Stimulated activated CD4-positive, alpha-beta T cell treated with anti-CD3 and anti-CD28 coated beads, Interleukin-12 subunit alpha, Interleukin-12 subunit beta, amount 100 ng/mL, for 24 hours (primary cell): ENCODE measurements around the gene CAPN5.

ENCODE experiments used
- DNase-seq, 2 experiments: peaks; one replicate each; pipeline ENCODE4 v3.0.0-alpha.2; 2020; ENCODE audit warnings: low read depth in 2 of 2

The CAPN5 gene

GRCh38 chr11:77135069-77135468 is 68.3 kb downstream of the CAPN5 start:
- DNase-seq: no peak

DNA sequence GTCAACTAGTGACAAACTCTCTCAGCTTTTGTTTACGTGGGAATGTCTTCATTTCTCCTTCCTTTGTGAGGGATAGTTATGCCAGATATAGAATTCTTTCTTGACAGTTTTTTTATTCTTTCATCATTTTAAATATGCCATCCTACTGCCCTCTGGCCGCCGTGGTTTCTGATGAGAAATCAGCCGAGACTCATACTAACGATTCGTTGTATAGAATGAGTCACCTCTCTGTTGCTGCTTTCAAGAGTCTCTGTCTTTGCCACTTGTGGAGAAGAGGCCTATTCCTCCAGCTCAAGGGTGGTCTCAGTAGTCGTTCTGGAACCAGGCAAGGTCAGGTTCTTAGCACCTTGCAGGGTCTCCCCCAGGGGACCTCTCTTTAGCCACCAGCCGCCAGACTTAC is 69.3 kb downstream of the CAPN5 start:
- DNase-seq: no peak

- DNase-seq: no peak
Measured at GRCh38 chr11:77136784-77137420, 70.1 kb downstream of the CAPN5 start.

DNA sequence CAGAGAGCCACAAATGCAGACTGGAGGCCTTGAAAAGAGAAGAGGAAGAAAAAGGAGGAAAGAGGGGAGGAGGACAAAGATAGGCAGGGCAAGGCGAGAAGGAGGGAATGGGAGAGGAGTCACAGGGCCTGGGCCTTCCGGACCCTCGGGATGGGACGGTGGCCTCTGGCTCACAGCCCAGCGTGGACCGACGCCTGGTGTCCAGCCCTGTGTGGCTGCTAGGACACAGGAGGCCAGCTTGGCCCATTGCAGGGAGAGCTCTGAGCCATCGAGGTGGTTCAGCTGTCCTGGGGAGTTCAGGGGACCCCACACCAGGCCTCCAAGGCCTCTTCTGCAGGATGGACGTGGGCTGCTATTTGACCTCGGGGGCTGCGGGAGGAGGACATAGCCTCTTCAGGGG is 70.7 kb downstream of the CAPN5 start:
- no peak for DNase-seq

- DNase-seq: no peak
Measured at GRCh38 chr11:77138106-77138649, 71.4 kb downstream of the CAPN5 start.

GRCh38 chr11:77139201-77139600 is 72.4 kb downstream of the CAPN5 start:
- no peak for DNase-seq

DNA sequence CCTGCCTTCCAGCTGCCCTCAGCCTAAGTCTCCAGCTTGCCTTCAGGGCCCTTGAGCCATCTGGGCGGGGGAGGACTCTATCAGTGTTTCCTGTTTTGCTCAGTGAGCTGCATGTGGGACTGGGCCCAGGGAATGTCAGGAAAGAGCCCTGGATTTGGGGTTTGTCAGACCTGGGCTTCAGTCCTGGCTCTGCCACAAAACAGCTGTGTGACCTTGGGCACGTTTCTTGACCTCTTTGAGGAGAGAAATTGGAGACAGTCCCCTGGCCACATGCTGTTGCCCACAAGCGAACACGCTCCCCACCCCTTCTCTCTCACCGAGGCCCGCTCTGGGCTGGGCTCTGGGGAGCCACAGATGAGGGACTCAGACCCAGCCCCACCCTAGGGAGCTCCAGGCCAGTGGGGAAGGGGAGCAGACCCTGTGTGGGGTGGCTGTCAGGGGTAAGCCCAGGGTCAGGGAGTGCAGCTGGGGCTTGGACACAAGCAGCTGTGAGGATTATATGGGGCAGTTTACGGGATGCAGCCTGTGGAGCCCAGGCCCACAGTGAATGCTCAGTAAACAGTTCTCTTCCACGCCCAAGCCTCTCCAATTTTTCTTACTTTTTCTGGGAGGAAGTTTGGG is 73.6 kb downstream of the CAPN5 start:
- DNase-seq: no peak

- no peak for DNase-seq
Measured at GRCh38 chr11:77141034-77141433, 74.3 kb downstream of the CAPN5 start.

- no peak for DNase-seq
Measured at GRCh38 chr11:77141475-77141874, 74.7 kb downstream of the CAPN5 start.

GRCh38 chr11:77142091-77142975 is 75.6 kb downstream of the CAPN5 start:
- DNase-seq: no peak

- DNase-seq: no peak
Measured at GRCh38 chr11:77143405-77144020, 76.7 kb downstream of the CAPN5 start.

DNA sequence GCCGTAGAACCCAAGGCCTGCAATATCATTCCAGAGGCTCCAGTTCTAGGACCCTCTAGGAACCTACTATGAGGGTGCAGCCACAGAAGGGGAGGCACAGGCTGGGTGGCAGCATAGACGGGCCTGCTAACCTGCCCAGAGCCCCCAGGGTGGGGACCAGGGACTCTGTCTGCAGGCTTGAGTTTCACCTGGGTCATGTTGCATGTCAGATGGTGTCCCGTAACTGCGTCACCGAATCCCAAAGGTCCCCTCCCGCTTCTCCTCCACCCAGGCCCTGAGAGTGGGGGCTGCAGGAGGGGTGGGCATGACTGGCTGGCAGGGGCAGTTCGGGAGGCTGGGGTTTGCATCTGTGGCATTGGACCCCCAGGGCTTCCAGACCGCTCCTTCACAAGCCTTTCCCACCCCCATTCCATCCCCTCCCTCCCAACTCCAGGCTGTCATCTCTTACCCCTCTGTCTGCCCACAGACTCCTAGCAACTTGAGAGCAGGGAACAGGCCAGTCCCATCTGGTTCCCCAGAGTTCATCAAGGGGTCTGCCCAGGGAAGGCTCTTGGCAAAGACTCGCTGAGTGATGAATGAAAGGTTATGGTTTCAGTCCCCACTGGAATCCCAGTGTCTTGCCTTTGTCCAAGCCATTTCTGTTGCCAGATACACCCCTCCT is 77.6 kb downstream of the CAPN5 start:
- no peak for DNase-seq

DNA sequence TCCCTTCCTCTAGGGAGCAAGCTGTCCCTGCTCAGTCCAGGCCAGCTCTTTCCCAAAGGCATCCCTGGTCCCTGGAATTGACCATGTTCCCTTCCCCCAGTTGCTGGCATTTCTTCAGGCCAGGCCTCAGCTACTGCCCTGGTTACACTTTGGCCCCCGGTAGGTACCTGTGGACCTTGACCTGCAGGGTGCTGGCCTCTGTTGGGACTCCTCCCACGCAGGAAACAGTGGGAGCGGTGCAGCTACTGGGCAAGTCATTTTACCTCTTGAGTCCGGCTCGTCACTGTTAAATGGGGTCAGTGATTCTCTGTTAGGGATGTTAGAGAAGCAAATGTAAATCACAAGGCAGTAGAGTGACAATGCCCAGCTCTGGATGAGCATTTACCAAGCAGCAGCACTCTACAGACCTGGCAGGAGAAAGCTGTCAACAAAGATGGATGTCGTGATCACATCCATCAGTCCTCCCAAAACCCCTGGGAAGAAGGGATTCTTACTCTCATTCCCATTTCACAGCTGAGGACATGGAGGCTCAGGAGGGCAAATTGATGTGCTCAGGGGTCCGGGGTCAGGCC is 78.2 kb downstream of the CAPN5 start:
- no peak for DNase-seq

GRCh38 chr11:77146261-77147035 is 79.7 kb downstream of the CAPN5 start:
- DNase-seq: no peak

GRCh38 chr11:77147036-77147315 is 80.2 kb downstream of the CAPN5 start:
- DNase-seq: no peak

DNA sequence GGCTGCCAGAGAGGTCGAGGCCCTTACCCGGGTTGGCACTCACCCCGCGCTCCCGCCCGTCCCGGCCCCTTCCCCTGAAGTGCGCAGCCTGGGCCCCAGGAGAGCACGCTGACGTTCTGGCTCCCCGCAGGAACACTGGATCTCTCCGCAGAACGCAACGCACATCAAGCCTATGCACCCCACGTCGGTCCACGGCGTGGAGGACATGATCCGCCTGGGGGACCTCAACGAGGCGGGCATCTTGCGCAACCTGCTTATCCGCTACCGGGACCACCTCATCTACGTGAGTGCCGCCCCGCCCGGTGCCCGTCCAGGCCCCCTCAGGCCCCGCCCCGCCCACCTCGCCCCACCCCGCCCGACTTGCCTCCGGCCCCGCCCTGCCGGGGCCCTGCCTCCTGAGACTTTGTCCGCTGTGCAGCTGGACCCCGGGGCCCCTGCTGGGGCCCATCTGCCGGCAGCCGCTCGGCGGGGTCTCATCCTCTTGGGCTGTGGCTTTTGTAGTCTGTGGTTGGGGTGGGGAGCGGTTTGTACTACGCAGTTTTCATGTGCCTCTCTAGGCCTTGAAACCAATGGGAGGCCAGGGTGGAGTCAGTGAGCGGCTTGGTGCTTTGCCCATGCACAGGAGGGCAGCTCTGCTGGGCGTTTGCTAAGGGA is 81.0 kb downstream of the CAPN5 start:
- DNase-seq: no peak

GRCh38 chr11:77148963-77149715 is 82.4 kb downstream of the CAPN5 start:
- no peak for DNase-seq

GRCh38 chr11:77149716-77150392 is 83.1 kb downstream of the CAPN5 start:
- DNase-seq: no peak

- DNase-seq: no peak
Measured at GRCh38 chr11:77150836-77151235, 84.1 kb downstream of the CAPN5 start.
